Activated CD4-positive, alpha-beta T cell treated with anti-CD3 and anti-CD28 coated beads, Interleukin-2, amount 50 U/mL, for 4 hours (primary cell): ENCODE measurements around the gene CMTM2.
"Not testable (repeated sequence)": the region's sequence is repeated elsewhere in the genome, so short reads cannot be mapped to it uniquely, and the experiment has no call there.

Experiments used
- DNase-seq, 2 experiments: peaks; one replicate each; pipeline ENCODE4 v3.0.0-alpha.2; 2020

The CMTM2 gene

GRCh38 chr16:66587881-66588600, 8.8 kb downstream of the CMTM2 start:
- DNase-seq = no peak

DNA sequence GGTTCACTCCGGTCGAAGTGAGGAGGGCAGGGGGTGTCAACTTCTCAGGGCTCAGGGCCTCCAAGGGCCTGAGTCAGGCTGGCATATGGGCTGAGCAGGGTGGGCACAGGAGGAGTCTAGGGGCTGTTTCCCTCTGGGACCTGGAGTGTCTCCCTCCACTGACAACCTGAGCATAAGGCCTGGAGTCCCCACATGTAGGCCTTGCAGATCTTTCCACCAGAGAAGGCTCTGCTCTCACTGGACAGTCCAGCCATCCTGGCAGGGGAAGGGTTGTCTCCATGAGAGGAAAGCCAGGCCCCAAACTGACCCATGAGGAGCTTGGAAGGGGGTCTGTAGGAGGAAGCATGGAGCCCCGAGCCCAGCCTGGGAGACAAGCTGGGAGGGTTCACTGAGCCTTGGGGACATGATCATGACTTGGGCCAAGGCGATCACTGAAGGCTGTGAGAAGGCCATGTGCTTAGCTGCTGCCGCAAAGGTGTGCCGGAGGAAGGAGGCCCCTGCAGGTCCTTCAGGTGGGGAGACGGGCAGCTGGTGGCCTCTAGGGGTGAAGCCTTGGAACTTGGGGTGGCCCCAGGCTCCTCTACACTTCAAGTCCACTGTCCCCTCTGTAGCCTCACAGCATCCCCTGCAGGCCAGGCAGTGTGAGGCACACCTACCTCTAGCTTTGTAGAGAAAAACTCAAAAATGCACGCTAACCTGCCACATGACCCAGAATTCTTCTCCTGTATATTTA, 9.9 kb downstream of the CMTM2 start:
- peak; percentile 57 for DNase-seq

DNA sequence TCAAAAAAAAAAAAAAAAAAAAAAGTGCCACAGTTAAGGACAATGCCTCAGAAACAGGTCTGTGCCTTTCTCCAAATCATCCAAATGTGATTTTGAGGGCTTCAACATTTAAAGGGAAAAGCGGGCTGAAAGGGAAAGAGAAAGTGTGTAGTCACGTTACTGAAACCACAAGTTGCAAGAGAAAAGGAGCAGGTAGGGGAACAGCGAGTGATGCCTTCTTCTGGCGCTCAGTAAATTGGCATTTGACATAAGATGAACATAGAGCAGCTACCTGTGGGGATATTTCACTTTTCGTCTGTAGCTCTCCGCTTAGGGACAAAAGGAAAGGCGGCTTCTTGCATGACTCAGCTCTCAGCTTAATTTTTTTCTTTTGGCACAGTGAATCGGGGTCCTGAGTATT, 11.1 kb downstream of the CMTM2 start:
- no peak for DNase-seq

- no peak for DNase-seq
These were observed 11.8 kb downstream of the CMTM2 start for GRCh38 chr16:66591018-66591417.

DNA sequence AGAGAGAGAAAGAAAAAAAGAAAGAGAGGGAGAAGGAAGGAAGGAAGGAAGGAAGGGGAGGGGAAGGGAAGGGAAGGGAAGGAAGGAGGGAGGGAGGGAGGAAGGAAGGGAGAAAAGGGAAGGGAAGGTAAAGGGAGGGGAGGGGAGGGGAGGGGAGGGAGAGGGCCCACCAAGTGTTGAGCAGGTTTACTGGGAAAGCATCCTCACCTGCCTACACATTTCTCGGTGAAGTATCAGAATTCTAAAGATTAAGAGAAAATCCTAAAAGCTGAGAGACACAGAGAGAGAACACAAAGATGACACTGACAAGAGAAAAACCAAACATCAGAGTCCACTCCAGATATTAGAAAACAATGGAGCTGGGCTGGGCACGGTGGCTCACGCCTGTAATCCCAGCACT, 13.0 kb downstream of the CMTM2 start:
- DNase-seq = no peak

DNA sequence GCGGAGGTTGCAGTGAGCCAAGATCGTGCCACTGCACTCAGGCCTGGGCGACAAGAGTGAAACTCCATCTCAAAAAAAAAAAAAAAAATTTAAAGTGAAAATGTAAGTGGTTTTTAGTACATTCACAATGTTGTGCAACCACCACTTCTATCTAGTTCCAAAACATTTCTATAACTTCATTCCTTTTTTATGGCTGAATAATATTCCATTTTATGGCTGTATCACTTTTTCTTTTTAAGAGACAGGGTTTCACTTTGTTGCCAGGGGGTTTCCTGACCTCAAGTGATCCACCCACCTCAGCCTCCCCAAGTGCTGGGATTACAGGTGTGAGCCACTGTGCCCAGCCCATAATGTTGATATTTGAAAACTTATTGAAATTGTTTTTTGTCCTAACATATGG, 13.6 kb downstream of the CMTM2 start:
- no peak for DNase-seq

GRCh38 chr16:66594739-66595138, 15.5 kb downstream of the CMTM2 start:
- DNase-seq = no peak

DNA sequence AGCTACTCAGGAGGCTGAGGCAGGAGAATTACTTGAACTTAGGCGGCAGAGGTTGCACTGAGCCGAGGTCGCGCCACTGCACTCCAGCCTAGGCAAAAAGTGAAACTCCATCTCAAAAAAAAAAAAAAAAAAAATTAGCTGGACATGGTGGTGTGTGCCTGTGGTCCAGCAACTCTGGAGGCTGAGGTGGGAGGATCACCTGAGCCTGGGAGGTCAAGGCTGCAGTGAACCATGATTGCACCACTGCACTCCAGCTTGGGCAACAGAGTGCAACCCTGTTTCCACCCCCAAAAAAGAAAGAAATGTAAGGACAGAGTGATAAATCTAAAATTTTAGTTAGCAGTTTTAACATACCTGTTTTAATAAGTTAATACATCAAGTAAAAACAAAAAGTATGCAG, 17.3 kb downstream of the CMTM2 start:
- not testable (repeated sequence) for DNase-seq

GRCh38 chr16:66596986-66597848, 18.0 kb downstream of the CMTM2 start:
- no peak for DNase-seq

- DNase-seq = no peak
These were observed 18.8 kb downstream of the CMTM2 start for GRCh38 chr16:66598111-66598510.

DNA sequence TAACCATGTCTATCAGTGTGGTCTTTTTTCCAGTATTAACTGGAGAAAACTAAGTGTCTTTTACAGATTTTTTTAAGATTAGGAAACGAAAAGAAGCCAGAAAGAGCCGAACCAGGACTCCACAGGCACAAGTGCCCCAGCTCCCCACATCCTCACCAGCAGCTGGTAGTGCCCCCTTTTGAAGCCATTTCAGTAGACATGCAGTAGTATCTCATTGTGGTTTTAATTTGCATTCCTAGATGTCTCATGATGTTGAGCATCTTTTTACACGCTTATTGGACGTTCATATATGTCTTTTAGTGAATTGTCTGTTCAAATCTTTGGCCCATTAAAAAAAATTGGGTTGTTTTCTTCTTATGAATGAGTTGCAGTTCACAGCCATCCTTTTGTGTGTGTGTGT, 20.5 kb downstream of the CMTM2 start:
- DNase-seq = no peak

DNA sequence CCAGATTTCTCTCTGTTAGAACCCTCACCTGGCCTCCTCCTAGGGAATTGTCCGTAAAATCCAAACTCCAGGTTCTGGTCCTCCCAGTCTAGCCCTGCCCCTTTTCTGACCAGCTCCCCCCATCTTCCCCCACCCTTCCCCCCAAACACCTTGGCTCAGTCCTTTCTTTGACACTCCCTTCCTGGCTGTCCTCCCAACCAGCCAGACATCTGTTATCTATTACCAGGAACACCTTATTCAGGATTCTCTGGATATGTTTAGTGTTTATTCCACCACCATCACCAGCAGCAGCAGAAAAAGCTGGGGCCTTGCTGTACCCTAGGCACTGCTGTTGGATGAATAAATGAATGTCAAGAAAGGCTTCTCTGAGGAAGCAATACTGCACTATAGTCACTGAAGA, 21.2 kb downstream of the CMTM2 start:
- no peak for DNase-seq

- DNase-seq = no peak
These were observed 22.2 kb downstream of the CMTM2 start for GRCh38 chr16:66601471-66601870.

DNA sequence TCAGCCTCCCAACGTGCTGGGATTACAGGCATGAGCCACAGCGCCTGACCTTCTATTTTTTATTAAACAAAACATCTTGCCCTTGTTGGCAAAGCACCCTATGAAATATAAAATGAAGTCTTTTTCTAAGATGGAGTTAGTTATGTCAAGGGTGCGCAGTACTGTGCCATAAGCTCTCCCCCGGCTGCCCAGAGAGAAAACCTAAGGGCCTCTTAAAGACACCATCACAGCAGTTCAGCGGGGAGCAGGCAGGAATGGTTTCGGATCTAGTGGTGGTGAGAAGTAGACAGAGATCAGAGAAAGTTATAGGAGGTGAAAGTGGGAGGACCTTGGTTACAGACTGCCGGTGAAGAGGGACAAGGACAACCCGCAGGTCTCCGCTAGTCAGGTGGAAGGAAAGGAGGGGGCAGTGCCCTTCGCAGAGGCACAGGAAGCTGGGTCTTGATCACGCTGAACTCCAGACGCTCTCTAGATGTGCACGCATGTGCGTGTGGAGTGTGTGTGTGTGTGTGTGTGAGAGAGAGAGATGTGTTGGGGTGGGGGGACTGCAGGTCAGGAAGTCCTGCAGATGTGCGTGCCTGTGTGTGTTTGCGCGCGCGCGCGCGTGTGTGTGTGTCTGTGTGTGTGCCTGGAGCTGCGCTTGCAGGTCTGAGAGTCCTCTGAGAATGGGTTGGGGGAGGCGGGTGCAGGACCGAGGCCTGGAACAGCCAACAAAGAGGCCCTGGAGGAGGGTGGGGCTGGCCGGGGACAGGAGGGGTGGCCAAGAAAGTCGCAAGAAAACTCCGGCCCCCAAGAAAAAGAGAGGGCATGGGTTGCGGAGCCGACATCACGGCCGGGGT, 24.5 kb downstream of the CMTM2 start:
- DNase-seq = peak; percentile 61 to 62

DNA sequence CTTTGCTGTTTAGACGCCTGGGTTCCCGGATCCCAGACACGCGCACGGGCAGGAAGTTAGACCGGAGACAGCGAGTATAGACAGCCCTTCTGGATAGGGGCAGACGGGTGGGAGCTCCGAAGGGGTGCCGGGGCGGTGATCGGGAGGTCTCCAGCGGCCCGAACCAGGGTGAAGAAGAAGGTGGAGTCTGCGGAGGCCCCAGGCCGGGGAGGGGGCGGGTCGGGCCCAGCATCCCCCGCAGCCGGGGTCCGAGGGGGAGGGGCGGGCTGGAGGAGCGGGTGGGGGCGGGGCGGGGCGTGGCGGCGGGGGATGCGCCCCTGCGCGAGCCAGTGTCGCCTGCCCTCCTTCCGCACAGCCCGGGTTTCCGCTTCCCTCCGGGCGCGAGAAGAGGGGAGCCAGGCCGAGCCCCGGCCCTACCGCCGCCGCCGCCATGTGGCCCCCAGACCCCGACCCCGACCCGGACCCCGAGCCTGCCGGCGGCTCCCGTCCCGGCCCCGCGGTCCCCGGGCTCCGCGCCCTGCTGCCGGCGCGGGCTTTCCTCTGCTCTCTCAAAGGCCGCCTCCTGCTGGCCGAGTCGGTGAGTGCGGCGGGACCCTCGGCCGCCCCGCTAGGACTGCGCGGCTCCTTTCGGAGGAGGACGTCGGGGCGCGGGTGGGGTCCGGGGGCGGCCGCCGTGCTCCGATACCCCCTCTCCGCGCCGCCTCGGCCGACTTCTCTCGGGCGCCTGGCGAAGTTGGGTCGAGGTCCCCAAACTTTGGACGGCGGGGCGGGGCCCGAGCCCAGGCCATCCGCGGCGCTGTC, 25.3 kb downstream of the CMTM2 start, which contains the start of gene CMTM3:
TSS of gene CMTM3 (plus strand) at position 329 of the 801 bp plus-strand sequence. CDS start at position 431, 102 bp downstream.
- peak; percentile 65 to 70 for DNase-seq

DNA sequence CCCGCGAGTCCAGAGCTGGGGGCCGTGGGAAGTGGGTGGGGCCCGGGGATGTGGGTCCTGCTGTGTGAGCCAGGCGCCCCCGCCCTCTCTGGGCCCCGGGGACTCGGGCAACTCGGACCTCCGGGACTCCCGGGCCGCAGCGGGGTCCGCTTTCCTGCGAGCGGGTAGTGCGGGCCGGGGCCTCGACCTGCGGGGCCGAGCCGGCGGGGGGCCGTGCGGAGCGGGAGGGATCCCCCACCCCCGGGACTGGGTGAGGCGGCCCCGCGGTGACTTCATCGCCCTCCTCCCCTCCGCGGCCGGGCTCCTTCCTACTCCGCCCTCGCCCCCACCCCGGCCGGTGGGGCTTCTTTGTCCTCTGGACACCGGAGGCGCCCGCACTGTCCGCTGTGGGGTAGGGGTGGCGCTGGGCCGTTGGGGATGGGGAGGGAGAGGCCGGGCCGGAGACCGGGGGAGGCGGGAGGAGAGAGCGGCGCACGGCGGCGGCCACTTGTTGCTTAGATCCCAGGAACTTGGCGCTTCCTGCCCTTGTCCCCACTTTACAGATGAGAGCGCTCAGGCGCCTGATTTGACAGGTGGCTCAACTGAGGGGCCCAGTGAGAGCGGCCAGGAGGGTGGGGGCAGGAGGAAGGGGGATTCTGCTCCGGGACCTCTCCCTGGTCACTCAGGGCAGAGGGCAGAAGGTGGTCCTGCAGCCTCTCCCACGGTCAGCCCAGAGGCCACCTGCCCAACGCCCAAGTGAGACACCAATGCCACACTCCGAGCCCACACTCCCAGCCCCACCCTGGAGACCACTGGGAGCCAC, 26.1 kb downstream of the CMTM2 start:
- DNase-seq = peak; percentile 29 to 33

DNA sequence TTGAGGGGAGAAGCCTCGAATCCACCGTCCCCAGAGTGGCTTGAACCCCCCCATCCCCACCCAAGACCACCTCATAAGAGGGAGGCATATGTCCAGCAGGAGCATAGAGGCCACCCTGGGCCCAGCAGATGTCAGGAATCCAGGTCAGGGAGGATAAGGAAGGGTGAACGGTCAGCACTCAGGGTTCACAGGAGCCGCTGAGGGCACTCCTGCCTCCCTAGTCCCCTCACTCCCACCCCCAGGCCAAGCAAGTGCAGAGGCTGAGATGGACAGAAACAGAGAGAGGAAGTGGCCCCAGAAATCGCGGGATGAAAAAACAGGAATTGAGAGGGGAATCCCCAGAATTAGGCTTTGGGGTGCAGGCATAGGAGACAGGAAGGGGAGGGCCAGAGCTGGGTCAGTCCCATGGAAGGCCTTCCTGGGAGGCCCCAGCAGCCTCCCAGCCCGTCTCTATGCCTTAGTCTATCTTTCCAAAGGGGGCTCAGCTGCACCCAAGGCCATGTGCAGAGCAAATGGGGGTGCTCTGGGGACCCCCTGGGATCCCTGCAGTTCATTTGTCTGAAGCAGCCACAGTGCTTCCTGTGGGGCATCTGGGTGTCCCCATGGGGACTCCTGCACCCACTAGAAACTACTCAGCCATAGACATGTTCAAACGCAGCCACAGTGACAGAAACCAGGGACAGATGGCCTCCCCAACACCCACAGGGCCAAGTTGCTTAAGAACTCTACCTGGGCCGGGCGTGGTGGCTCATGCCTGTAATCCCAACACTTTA, 26.9 kb downstream of the CMTM2 start:
- no peak for DNase-seq

DNA sequence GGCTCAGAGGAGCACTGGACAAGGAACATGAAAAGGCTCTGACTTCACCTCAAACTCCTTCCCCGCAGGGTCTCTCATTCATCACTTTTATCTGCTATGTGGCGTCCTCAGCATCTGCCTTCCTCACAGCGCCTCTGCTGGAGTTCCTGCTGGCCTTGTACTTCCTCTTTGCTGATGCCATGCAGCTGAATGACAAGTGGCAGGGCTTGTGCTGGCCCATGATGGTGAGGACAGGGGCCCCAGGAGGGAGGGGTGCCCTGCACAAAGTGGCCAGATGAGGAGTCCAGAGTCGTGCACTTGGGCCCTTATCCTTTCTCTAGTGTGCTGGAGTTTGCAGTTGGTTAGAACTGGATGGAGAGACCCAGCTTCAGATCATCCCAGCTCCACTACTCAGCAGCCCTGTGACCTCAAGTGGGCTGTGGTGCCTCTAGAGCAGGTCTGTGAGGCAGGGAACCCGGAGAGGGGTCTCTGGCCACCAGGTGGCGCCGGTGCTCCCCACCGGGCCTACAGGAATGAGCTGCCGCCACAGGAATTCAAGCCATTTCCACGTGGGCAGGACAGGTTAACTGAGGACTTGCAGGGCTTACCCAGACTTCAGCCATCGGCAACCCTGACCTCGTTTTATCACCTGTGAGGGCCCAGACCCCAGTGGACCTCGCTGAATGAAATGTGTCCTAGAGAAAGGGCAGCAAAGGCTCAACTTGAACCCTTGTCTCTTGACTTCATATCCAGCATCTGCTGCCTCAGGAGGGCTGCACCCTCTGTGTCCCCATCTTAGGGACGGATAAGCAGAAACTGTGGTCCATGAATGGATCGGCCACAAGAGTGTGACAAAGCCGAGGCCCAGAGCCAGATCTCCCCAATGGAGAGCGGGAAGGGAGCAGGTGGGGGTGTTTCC, 29.2 kb downstream of the CMTM2 start:
- peak; percentile 82 to 83 for DNase-seq

- DNase-seq = no peak
These were observed 29.9 kb downstream of the CMTM2 start for GRCh38 chr16:66609139-66609510.
